GM19438 (cell line): ENCODE data around the gene DDN.

Experiments
- ATAC-seq: cut with Tn5 transposase; IDR thresholded peaks from one replicate; pipeline ENCODE4 v1.9.1; 2021; ENCODE audit warnings: low read depth; ENCODE audit not compliant: unreplicated experiment

Gene DDN

DNA sequence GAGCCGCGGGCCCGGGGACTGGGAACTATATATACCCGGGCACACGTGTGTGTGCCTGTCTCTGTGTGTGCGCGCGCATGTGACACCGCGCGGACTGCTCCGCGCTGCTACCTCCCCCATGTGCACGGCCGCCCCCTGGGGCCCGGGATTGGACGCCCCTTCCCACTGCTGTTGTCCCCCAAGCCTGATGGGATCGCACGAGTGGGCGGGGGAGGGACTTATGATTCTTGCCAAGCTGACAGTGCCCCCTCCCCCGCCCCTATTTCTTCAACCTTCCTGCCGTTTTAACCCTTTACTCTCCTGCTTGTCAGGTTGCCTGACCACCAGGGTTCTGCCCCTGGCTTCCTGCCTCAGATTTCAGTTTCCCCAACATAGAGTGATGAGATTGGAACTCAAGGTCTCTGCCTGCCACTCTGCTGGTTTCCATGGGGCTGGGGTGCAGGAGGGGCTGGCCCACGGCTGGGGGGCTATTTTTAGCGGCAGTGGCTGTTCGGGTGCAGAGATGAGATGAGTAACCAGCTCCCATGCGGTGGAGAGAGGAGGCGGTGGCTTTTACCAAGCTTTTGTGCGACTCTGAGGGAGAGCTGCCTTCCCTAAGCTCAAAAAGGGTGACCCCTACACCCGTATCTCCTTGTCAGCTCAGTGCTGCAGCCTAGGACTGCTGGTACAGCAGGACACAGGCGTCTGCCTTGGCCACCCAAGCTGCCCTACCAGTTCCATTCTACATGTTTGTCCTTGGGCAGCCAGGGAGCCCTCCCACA is at the start of gene DDN:
Gene DDN (minus strand): TSS at position 5 of the 761 bp plus-strand sequence. CDS start 88 bp downstream, outside the sequence.
- ATAC-seq: no peak

DNA sequence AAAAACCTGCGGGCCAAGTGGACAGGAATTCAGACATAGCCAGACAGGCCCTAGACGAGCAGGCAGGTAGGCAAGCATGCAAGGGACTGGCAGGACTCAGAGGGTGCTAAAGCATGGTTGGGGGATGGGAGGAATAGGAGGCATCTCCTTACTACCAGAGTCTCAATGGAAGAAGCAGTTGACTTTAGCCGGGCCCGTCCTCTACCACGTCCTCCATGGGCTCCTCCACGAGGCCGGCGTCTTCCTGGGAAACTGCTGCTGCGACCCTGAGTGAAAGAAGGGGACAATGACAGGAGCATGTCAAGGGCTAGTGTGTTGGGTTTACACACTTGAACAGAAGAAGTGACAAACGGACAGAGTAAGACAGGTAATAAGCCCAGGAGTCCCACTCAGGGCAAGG is 49.8 kb upstream of the DDN start:
- ATAC-seq: no peak

GRCh38 chr12:49046129-49046895 is 47.1 kb upstream of the DDN start:
- ATAC-seq: no peak

DNA sequence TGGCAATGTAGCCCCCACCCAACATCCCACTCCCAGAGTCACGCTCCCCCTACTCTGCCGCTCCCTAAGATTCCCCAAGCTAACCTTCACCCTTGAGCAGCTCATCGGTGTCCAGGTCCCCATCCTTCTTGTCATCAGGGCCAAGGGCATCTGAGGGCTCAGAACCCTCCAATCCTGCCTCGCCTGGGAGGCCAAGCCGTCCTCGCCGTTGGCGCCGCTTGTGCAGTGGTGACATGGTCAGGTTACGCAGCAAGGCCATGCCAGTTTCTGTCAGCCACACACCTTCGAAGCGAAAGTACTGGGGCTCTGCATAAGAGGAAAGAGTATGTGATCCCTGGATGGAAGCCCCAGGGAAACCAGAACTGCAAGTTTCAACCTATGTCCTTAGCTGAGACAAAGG is 45.5 kb upstream of the DDN start:
- no peak for ATAC-seq

- no peak for ATAC-seq
These were observed 44.7 kb upstream of the DDN start for GRCh38 chr12:49043856-49044258.

GRCh38 chr12:49043241-49043640 is 44.1 kb upstream of the DDN start:
- no peak for ATAC-seq

GRCh38 chr12:49041881-49042484 is 42.8 kb upstream of the DDN start:
- ATAC-seq: no peak

GRCh38 chr12:49041036-49041880 is 42.1 kb upstream of the DDN start:
- no peak for ATAC-seq

DNA sequence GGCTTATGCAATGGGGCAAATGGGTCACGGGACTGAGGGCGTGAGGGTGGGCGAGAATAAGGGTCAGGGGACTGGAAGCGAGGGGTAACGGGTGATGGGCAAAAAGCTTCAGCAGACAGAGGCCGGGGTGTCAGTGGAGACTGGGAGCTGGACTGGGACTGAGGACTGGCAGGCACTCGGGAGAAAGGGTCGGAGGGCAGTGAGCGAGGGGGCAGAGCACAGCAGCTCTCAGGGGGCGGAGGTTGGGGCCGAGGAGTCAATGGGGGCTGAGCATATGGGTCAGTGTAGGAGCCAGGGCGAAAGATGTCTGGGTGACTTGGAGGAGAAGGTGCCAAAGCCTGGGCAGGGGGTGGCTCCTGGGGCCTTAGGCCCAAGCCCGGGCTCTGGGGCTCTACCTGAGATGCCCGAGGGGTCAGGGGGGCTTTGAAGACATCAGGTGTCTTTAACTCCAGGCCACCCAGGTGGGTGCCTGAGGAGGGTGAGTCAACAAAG is 41.2 kb upstream of the DDN start:
- ATAC-seq: no peak

DNA sequence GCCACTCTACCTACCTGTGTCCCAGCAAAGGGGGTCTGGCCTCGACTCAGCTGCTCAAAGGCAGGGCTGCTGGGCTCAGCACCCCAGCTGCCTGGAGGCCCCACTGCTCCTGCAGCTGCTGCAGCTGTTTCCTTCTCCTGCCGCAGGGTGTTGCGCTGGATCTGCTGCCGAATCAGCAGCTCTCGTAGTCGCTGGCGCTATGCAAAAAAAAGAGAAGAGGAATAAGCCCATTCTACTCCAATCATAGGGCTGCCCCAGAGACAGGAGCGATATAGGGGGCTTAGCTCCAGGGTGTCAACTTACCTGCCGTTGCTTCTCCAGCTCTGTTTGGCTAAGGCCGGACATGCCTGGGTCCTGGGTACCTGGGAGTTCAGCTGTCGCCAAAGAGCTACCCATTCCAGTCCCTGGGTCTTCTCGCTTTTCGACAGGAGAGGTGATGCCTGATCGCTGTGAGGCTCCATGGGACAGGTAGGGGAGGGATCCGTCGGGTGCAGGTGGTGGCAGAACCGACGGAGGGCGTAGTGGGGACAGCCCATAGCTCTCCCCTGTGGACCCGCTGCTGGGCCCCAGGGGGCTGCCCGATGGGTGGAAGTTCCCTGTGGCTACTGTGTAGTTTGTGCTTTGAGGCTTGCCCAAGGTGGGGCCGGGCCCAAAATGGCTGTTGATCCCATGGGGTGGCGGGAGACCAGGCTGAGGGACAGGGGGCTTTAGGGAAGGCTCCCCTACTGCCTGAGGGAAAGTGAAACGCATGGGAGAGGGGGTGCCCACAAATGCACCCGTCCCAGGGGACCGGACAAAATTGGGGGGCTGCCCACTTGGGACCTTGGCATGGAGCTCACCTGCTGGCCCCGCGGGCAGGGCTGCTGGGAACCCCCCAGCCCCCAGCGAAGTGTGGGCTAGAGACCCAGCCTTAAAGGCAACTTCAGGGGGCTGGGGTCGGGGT is 40.5 kb upstream of the DDN start:
- ATAC-seq: no peak

- no peak for ATAC-seq
These were observed 39.2 kb upstream of the DDN start for GRCh38 chr12:49038291-49038955.

GRCh38 chr12:49037947-49038237 is 38.7 kb upstream of the DDN start:
- ATAC-seq: no peak

GRCh38 chr12:49037111-49037946 is 38.2 kb upstream of the DDN start:
- ATAC-seq: no peak

GRCh38 chr12:49036029-49036428 is 36.9 kb upstream of the DDN start:
- no peak for ATAC-seq

DNA sequence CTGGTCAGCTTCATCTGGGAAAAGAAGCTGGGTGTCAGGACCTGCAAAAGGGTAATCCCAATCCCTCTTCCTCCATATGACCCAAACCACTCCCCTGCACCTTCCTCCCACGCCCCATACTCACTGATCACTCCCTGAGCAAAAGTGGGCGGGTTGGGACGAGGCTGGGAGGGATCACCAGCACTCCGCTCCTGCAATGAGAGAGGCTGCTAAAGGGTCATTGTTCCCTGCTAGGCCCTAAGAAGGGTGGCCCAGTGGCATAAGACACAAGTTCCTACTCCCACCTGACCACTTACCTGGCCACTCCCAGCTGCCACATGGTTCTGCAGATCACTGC is 35.1 kb upstream of the DDN start:
- ATAC-seq: no peak

- no peak for ATAC-seq
These were observed 34.6 kb upstream of the DDN start for GRCh38 chr12:49033611-49034285.

DNA sequence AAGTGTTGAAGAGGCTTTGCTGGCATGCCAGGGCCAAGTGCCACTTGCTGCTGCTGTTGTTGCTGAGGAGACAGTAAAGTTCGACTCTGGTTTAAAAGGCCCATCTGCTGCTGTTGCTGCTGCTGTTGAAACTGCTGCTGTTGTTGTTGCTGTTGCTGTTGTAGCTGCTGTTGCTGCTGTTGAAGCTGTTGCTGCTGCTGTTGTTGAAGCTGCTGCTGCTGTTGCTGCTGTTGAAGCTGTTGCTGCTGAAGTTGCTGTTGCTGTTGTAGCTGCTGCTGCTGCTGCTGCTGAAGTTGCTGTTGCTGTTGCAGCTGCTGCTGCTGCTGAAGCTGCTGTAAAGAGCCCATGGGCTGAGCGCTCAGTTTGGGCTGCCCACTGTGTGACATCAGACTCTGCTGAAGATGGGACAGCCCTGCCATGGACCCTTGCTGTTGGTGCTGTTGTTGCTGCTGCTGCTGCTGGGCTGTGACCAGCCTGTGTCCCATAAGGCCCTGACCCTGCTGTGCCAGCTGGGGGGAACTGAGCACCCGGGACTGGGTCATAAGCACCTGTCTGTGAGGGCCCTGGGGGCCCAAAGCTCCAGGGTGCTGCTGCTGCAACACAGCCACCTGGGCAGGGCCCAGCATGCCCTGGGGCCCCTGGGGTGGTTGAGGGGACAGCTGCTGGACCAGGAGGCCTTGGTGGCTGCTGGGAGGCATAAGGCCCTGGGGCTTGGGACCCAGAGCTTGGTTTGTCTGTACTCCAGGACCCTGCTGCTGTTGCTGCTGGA is 33.7 kb upstream of the DDN start:
- ATAC-seq: no peak
